HepG2 (cell line): ENCODE data around the gene TASP1. TPM values are rescaled to one million over a fixed set of nuclear protein-coding genes. Genes with fewer than 3 reads are reported as not detected.

Experiments
- ARHGAP35 ChIP-seq: sonication (generic); formaldehyde crosslinking; IDR thresholded peaks from 2 replicates; pipeline ENCODE4 v1.9.0; 2022; ENCODE audit warnings: mild to moderate bottlenecking, inconsistent platforms, moderate library complexity, missing genetic modification reagents, borderline replicate concordance
- FOXA3 ChIP-seq: IDR thresholded peaks from 2 replicates; pipeline ENCODE4 v1.6.1; 2016; ENCODE audit warnings: missing genetic modification reagents, missing compliant biosample characterization
- FOXK1 ChIP-seq: sonication (generic); formaldehyde crosslinking; IDR thresholded peaks from 2 replicates; pipeline ENCODE4 v1.4.0; 2020; ENCODE audit warnings: low read depth, missing genetic modification reagents, borderline replicate concordance
- IRF2 ChIP-seq: IDR thresholded peaks from 2 replicates; pipeline ENCODE4 v1.6.1; 2018; ENCODE audit warnings: missing genetic modification reagents, missing compliant biosample characterization
- MTA3 ChIP-seq: sonication (generic); formaldehyde crosslinking; IDR thresholded peaks from 2 replicates; pipeline ENCODE4 v1.4.0; 2020; ENCODE audit warnings: missing genetic modification reagents
- PATZ1 ChIP-seq: sonication (generic); formaldehyde crosslinking; IDR thresholded peaks from 2 replicates; pipeline ENCODE4 v1.4.0; 2020; ENCODE audit warnings: missing genetic modification reagents
- PHF8 ChIP-seq: sonication (generic); formaldehyde crosslinking; IDR thresholded peaks from 2 replicates; pipeline ENCODE4 v1.5.0; 2020; ENCODE audit warnings: missing genetic modification reagents
- POLR2A ChIP-seq, 2 experiments: IDR thresholded peaks; 2 replicates each; pipeline ENCODE4 v1.6.1; 2011; ENCODE audit warnings: low read depth in 2 of 2, low read length in 2 of 2, mild to moderate bottlenecking in 1 of 2, moderate library complexity in 1 of 2; ENCODE audit not compliant: insufficient read depth in 1 of 2
- RBFOX2 ChIP-seq: fragments of 200-400 bp; formaldehyde crosslinking; IDR thresholded peaks from 2 replicates; pipeline ENCODE4 v1.6.1; 2017; ENCODE audit warnings: low read depth, mild to moderate bottlenecking, low read length
- SMARCE1 ChIP-seq: fragments of 450-650 bp; IDR thresholded peaks from 2 replicates; pipeline ENCODE4 v1.6.1; 2017; ENCODE audit warnings: borderline replicate concordance
- TAF1 ChIP-seq: sonication (generic); formaldehyde crosslinking; IDR thresholded peaks from 2 replicates; pipeline ENCODE4 v1.4.0; 2020; ENCODE audit warnings: missing genetic modification reagents
- TFDP1 ChIP-seq: IDR thresholded peaks from 2 replicates; pipeline ENCODE4 v1.6.1; 2016; ENCODE audit warnings: missing compliant biosample characterization, missing genetic modification reagents, borderline replicate concordance
- THAP7 ChIP-seq: sonication (generic); formaldehyde crosslinking; IDR thresholded peaks from 2 replicates; pipeline ENCODE4 v1.8.1; 2023; ENCODE audit warnings: mild to moderate bottlenecking, missing genetic modification reagents
- ZFX ChIP-seq: sonication (generic); formaldehyde crosslinking; IDR thresholded peaks from 2 replicates; pipeline ENCODE4 v1.4.0; 2020; ENCODE audit warnings: mild to moderate bottlenecking, low read depth, missing genetic modification reagents, moderate library complexity
- ZKSCAN1 ChIP-seq: fragments of 150-350 bp; IDR thresholded peaks from 2 replicates; pipeline ENCODE4 v1.6.1; 2014; ENCODE audit warnings: low read length
- ZNF205 ChIP-seq: IDR thresholded peaks from 2 replicates; pipeline ENCODE4 v1.6.1; 2018; ENCODE audit warnings: missing biosample characterization, missing genetic modification reagents
- ZNF253 ChIP-seq: sonication (generic); formaldehyde crosslinking; IDR thresholded peaks from 2 replicates; pipeline ENCODE4 v1.8.0; 2022; ENCODE audit warnings: mild to moderate bottlenecking, missing genetic modification reagents, borderline replicate concordance
- ZNF263 ChIP-seq: sonication (generic); formaldehyde crosslinking; IDR thresholded peaks from 2 replicates; pipeline ENCODE4 v1.4.0; 2020; ENCODE audit warnings: missing genetic modification reagents
- ZNF34 ChIP-seq: sonication (generic); formaldehyde crosslinking; IDR thresholded peaks from 2 replicates; pipeline ENCODE4 v1.4.0; 2020; ENCODE audit warnings: mild to moderate bottlenecking, missing genetic modification reagents, borderline replicate concordance
- ZNF646 ChIP-seq: sonication (generic); formaldehyde crosslinking; IDR thresholded peaks from 2 replicates; pipeline ENCODE4 v1.9.0; 2021; ENCODE audit warnings: mild to moderate bottlenecking, missing genetic modification reagents
- ZNF768 ChIP-seq: sonication (generic); formaldehyde crosslinking; IDR thresholded peaks from 2 replicates; pipeline ENCODE4 v1.4.0; 2020; ENCODE audit warnings: missing genetic modification reagents
- ZNF790 ChIP-seq: sonication (generic); formaldehyde crosslinking; IDR thresholded peaks from 2 replicates; pipeline ENCODE4 v1.8.0; 2022; ENCODE audit warnings: missing genetic modification reagents, mild to moderate bottlenecking, borderline replicate concordance
- polyA plus RNA-seq, 8 experiments: library from polyadenylated mRNA; depleted of rRNA in 3 of 8; stranded (reverse) in 7 of 8; unstranded in 1 of 8; fragments of >200 nt; fragmentation: Illumina TruSeq in 4 of 8; extraction: Trizol in 4 of 8; gene quantifications; 2 replicates each; pipeline versions ENCODE4 v1.2.1 to v1.2.3, GENCODE V29; 2011 to 2016; ENCODE audit warnings: low read depth in 4 of 8, missing spikeins in 1 of 8, mixed read lengths in 1 of 8; ENCODE audit not compliant: insufficient read depth in 1 of 8
- total RNA-seq, 5 experiments: library from RNA; depleted of rRNA; stranded (reverse); fragments of >200 nt; fragmentation: Illumina TruSeq; extraction: Trizol; gene quantifications; 2 replicates each; pipeline ENCODE4 v1.2.3, GENCODE V29; 2016; ENCODE audit warnings: low read depth in 1 of 5

TASP1 gene
- total and polyA plus RNA-seq, 2 of the 13 experiments (the other 11 are each of a cell fraction or from before 2014, with no cell fraction given) = 10.0 to 25.2 TPM

- TF ChIP-seq ZNF263 (CRISPR knock-in tag) (no peak), RBFOX2 (no peak), ZKSCAN1 (no peak), IRF2 (peak; percentile 56; the same call in 1 of the 2 replicates), TFDP1 (no peak), POLR2A (IDR thresholded peaks at IDR 0.05; ENCODE audit: insufficient read depth in 1 of 2, low read depth in 2 of 2, low read length in 2 of 2) (no peak), ZNF768 (no peak), ZNF253 (no peak), SMARCE1 (no peak), PHF8 (CRISPR knock-in tag) (no peak), MTA3 (CRISPR knock-in tag) (no peak), ARHGAP35 (CRISPR knock-in tag) (no peak), THAP7 (CRISPR knock-in tag) (0 out of 2 replicates have a peak, but pooled peaks have one; percentile 49), ZNF34 (CRISPR knock-in tag) (no peak), TAF1 (CRISPR knock-in tag) (no peak), PATZ1 (CRISPR knock-in tag) (no peak), ZNF790 (no peak), ZNF205 (peak; percentile 81), FOXK1 (CRISPR knock-in tag) (no peak), FOXA3 (CRISPR knock-in tag) (peak; percentile 70), ZNF646 (CRISPR knock-in tag) (no peak; the same call in 1 of the 2 replicates), ZFX (CRISPR knock-in tag) (no peak)
Observed at GRCh38 chr20:13430346-13431002, 208.3 kb downstream of the TASP1 start (continued).
